WTC11 (cell line): ENCODE data around the gene ZNF764. TPM values are rescaled to one million over a fixed set of nuclear protein-coding genes. Genes with fewer than 3 reads are reported as not detected.

Experiments
- ATAC-seq: fragments of 200-7000 bp; cut with Tn5 transposase; 2 replicates; pipeline ENCODE4 v1.10.0; 2021; ENCODE audit warnings: mild to moderate bottlenecking, moderate library complexity
- CTCF ChIA-PET: fragments of 300-600 bp; sonication (Branson Sonifier 250); formaldehyde crosslinking; loops from one replicate; lab custom pipeline; 2021; ENCODE audit warnings: antibody characterized with exemption; lab: Charles Lee
- POLR2A ChIA-PET: fragments of 350-600 bp; sonication (Branson Sonifier 250); formaldehyde crosslinking; loops from one replicate; lab custom pipeline; 2021; ENCODE audit warnings: antibody characterized with exemption; lab: Charles Lee
- DNase-seq: peaks from one replicate; pipeline ENCODE4 v3.0.0; 2021; ENCODE audit warnings: low spot score
- H3K27ac Mint-ChIP-seq: 2 replicates; pipeline ENCODE4 v1.8.0; 2021; ENCODE audit warnings: mixed read lengths
- H3K27me3 Mint-ChIP-seq: 2 replicates; pipeline ENCODE4 v1.8.0; 2021; ENCODE audit warnings: low read depth, mild to moderate bottlenecking, moderate library complexity, mixed read lengths
- H3K36me3 Mint-ChIP-seq: 2 replicates; pipeline ENCODE4 v1.8.0; 2021; ENCODE audit warnings: mixed read lengths
- H3K4me1 Mint-ChIP-seq: 2 replicates; pipeline ENCODE4 v1.8.0; 2022; ENCODE audit warnings: mixed read lengths
- H3K4me3 Mint-ChIP-seq: 2 replicates; pipeline ENCODE4 v1.8.0; 2021; ENCODE audit warnings: mild to moderate bottlenecking, moderate library complexity, mixed read lengths
- H3K9me3 Mint-ChIP-seq: 2 replicates; pipeline ENCODE4 v1.8.0; 2021; ENCODE audit warnings: mixed read lengths
- ATF3 ChIP-seq: sonication (generic); formaldehyde crosslinking; conservative IDR thresholded peaks from 2 replicates; pipeline ENCODE4 v1.8.1; 2022; ENCODE audit warnings: mild to moderate bottlenecking, missing genetic modification reagents
- ATF6 ChIP-seq: sonication (generic); formaldehyde crosslinking; IDR thresholded peaks from 2 replicates; pipeline ENCODE4 v1.8.1; 2023; ENCODE audit warnings: mild to moderate bottlenecking, missing genetic modification reagents
- CBFB ChIP-seq: sonication (generic); formaldehyde crosslinking; IDR thresholded peaks from 2 replicates; pipeline ENCODE4 v1.8.1; 2022; ENCODE audit warnings: mild to moderate bottlenecking, low read depth, missing genetic modification reagents
- ETV6 ChIP-seq: sonication (generic); formaldehyde crosslinking; IDR thresholded peaks from 2 replicates; pipeline ENCODE4 v1.8.1; 2022; ENCODE audit warnings: mild to moderate bottlenecking, missing genetic modification reagents
- FOXJ3 ChIP-seq: sonication (generic); formaldehyde crosslinking; IDR thresholded peaks from 2 replicates; pipeline ENCODE4 v1.9.0; 2021; ENCODE audit warnings: missing genetic modification reagents, mild to moderate bottlenecking, borderline replicate concordance
- FOXK1 ChIP-seq: sonication (generic); formaldehyde crosslinking; IDR thresholded peaks from 2 replicates; pipeline ENCODE4 v1.8.0; 2022; ENCODE audit warnings: mild to moderate bottlenecking, moderate library complexity, missing genetic modification reagents
- FOXP1 ChIP-seq: sonication (generic); formaldehyde crosslinking; IDR thresholded peaks from 2 replicates; pipeline ENCODE4 v1.8.0; 2022; ENCODE audit warnings: missing genetic modification reagents, mild to moderate bottlenecking, moderate library complexity, borderline replicate concordance
- FOXP4 ChIP-seq: sonication (generic); formaldehyde crosslinking; IDR thresholded peaks from 2 replicates; pipeline ENCODE4 v1.8.0; 2022; ENCODE audit warnings: mild to moderate bottlenecking, missing genetic modification reagents
- MXD4 ChIP-seq: fragments of 250-450 bp; sonication (Bioruptor Pico); IDR thresholded peaks from 2 replicates; pipeline ENCODE4 v1.8.0; 2021; ENCODE audit warnings: mild to moderate bottlenecking, moderate library complexity, borderline replicate concordance
- NR1H2 ChIP-seq: sonication (generic); formaldehyde crosslinking; IDR thresholded peaks from 2 replicates; pipeline ENCODE4 v1.9.0; 2021; ENCODE audit warnings: mild to moderate bottlenecking, moderate library complexity, missing genetic modification reagents
- SMAD3 ChIP-seq: sonication (generic); formaldehyde crosslinking; IDR thresholded peaks from 2 replicates; pipeline ENCODE4 v1.8.0; 2022; ENCODE audit warnings: missing genetic modification reagents, mild to moderate bottlenecking, borderline replicate concordance
- SP1 ChIP-seq: sonication (generic); formaldehyde crosslinking; conservative IDR thresholded peaks from 2 replicates; pipeline ENCODE4 v1.8.1; 2022; ENCODE audit warnings: missing genetic modification reagents
- TEAD4 ChIP-seq: sonication (generic); formaldehyde crosslinking; IDR thresholded peaks from 2 replicates; pipeline ENCODE4 v1.8.0; 2022; ENCODE audit warnings: mild to moderate bottlenecking, missing genetic modification reagents
- ZNF121 ChIP-seq: sonication (generic); formaldehyde crosslinking; IDR thresholded peaks from 2 replicates; pipeline ENCODE4 v1.8.0; 2023; ENCODE audit warnings: missing genetic modification reagents
- ZSCAN18 ChIP-seq: fragments of 250-450 bp; sonication (Bioruptor Pico); IDR thresholded peaks from 2 replicates; pipeline ENCODE4 v2.1.2; 2022; ENCODE audit warnings: mild to moderate bottlenecking, moderate library complexity
- total RNA-seq: library from RNA; stranded (reverse); gene quantifications from 3 replicates; pipeline ENCODE4 v1.2.3, GENCODE V29; 2021
- TF ChIP-seq, protein P1 (sequence below): sonication (generic); formaldehyde crosslinking; IDR thresholded peaks from 2 replicates; pipeline ENCODE4 v1.8.1; 2023; ENCODE audit warnings: mild to moderate bottlenecking, missing genetic modification reagents, borderline replicate concordance
- TF ChIP-seq, protein P2 (sequence below): sonication (generic); formaldehyde crosslinking; IDR thresholded peaks from 2 replicates; pipeline ENCODE4 v1.8.0; 2023; ENCODE audit warnings: mild to moderate bottlenecking, missing genetic modification reagents

Gene ZNF764
- total RNA-seq, 1 experiment from 2014 or later = 10.4 TPM

GRCh38 chr16:30535106-30535776 lies 22.9 kb downstream of the ZNF764 start:
- Mint-ChIP-seq H3K27me3 (no peaks in the 10 kb centered on the region), H3K9me3 (no peaks in the 10 kb centered on the region), H3K4me1 (peaks cover 27% of the 10 kb centered on the region), H3K4me3 (peak overlapping the region; percentile 95), H3K27ac (peak overlapping the region; percentile 99), H3K36me3 (peaks cover 16% of the 10 kb centered on the region)
- TF ChIP-seq TEAD4 (peak; percentile 24; the same call in 1 of the 2 replicates), ATF3 (CRISPR knock-in tag) (no peak)
- ChIA-PET POLR2A (interaction anchor here (1.0 to 3.1 kb wide), 10 partner anchors 8 to 117 kb away, joined by 3 to 42 read pairs (median 6); partner anchors contain the start of genes ZNF688, ZNF689 and ZNF764), CTCF (interaction anchor here (0.6 to 4.7 kb wide), 37 partner anchors 8 to 423 kb away, joined by 3 to 41 read pairs (median 5); partner anchors contain the start of genes DCTPP1, PRR14, ZNF48 and ZNF688)
- ATAC-seq (peak; percentile 34), DNase-seq (no peak)

GRCh38 chr16:30534368-30535105 lies 23.6 kb downstream of the ZNF764 start, which contains the start of gene ZNF747:
ZNF747 (minus strand) TSS chr16:30534858; CDS start chr16:30534679, 179 bp downstream.
- peaks cover 16% of the 10 kb centered on the region for H3K36me3 Mint-ChIP-seq
- peak within 1 kb of the TSS; percentile 99 for H3K27ac Mint-ChIP-seq
- H3K4me1 Mint-ChIP-seq = peaks cover 27% of the 10 kb centered on the region
- POLR2A ChIA-PET = interaction anchor here (0.6 to 3.1 kb wide), 13 partner anchors 16 to 116 kb away, joined by 3 to 42 read pairs (median 4); partner anchors contain the start of genes ZNF688, ZNF689 and ZNF764
- DNase-seq (peak; percentile 89), ATAC-seq (peak; percentile 68)
- H3K27me3 Mint-ChIP-seq = no peaks in the 10 kb centered on the region
- H3K9me3 Mint-ChIP-seq = no peaks in the 10 kb centered on the region
- CTCF ChIA-PET = interaction anchor here (0.5 to 4.7 kb wide), 15 partner anchors 16 to 422 kb away, joined by 3 to 41 read pairs (median 6); partner anchors contain the start of genes DCTPP1, ZNF688, ZNF764 and ZNF785
- peak within 1 kb of the TSS; percentile 95 for H3K4me3 Mint-ChIP-seq
- TF ChIP-seq, protein P1, sequence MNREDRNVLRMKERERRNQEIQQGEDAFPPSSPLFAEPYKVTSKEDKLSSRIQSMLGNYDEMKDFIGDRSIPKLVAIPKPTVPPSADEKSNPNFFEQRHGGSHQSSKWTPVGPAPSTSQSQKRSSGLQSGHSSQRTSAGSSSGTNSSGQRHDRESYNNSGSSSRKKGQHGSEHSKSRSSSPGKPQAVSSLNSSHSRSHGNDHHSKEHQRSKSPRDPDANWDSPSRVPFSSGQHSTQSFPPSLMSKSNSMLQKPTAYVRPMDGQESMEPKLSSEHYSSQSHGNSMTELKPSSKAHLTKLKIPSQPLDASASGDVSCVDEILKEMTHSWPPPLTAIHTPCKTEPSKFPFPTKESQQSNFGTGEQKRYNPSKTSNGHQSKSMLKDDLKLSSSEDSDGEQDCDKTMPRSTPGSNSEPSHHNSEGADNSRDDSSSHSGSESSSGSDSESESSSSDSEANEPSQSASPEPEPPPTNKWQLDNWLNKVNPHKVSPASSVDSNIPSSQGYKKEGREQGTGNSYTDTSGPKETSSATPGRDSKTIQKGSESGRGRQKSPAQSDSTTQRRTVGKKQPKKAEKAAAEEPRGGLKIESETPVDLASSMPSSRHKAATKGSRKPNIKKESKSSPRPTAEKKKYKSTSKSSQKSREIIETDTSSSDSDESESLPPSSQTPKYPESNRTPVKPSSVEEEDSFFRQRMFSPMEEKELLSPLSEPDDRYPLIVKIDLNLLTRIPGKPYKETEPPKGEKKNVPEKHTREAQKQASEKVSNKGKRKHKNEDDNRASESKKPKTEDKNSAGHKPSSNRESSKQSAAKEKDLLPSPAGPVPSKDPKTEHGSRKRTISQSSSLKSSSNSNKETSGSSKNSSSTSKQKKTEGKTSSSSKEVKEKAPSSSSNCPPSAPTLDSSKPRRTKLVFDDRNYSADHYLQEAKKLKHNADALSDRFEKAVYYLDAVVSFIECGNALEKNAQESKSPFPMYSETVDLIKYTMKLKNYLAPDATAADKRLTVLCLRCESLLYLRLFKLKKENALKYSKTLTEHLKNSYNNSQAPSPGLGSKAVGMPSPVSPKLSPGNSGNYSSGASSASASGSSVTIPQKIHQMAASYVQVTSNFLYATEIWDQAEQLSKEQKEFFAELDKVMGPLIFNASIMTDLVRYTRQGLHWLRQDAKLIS (CRISPR knock-in tag) = no peak
- TF ChIP-seq ETV6 (CRISPR knock-in tag) = no peak
- TF ChIP-seq FOXJ3 = no peak
- TF ChIP-seq FOXP1 (CRISPR knock-in tag) = no peak; the same call in 1 of the 2 replicates
- TF ChIP-seq FOXK1 (CRISPR knock-in tag) = no peak; the same call in none of the 2 replicates
- TF ChIP-seq MXD4 (CRISPR knock-in tag) = no peak
- no peak for TF ChIP-seq ATF6
- no peak for TF ChIP-seq NR1H2 (CRISPR knock-in tag)
- no peak for TF ChIP-seq ZSCAN18 (CRISPR knock-in tag)
- peak; percentile 87 for TF ChIP-seq SP1
- TF ChIP-seq SMAD3 (CRISPR knock-in tag) = no peak
- TF ChIP-seq ZNF121 (CRISPR knock-in tag) = no peak
- no peak; the same call in 1 of the 2 replicates for TF ChIP-seq FOXP4
- TF ChIP-seq CBFB (CRISPR knock-in tag) = no peak
- TF ChIP-seq, protein P2, sequence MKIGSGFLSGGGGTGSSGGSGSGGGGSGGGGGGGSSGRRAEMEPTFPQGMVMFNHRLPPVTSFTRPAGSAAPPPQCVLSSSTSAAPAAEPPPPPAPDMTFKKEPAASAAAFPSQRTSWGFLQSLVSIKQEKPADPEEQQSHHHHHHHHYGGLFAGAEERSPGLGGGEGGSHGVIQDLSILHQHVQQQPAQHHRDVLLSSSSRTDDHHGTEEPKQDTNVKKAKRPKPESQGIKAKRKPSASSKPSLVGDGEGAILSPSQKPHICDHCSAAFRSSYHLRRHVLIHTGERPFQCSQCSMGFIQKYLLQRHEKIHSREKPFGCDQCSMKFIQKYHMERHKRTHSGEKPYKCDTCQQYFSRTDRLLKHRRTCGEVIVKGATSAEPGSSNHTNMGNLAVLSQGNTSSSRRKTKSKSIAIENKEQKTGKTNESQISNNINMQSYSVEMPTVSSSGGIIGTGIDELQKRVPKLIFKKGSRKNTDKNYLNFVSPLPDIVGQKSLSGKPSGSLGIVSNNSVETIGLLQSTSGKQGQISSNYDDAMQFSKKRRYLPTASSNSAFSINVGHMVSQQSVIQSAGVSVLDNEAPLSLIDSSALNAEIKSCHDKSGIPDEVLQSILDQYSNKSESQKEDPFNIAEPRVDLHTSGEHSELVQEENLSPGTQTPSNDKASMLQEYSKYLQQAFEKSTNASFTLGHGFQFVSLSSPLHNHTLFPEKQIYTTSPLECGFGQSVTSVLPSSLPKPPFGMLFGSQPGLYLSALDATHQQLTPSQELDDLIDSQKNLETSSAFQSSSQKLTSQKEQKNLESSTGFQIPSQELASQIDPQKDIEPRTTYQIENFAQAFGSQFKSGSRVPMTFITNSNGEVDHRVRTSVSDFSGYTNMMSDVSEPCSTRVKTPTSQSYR (CRISPR knock-in tag) = no peak
